Coronary artery (tissue), 2 donors: ENCODE data around the gene PPM1H.

ENCODE experiments used
- DNase-seq: peaks from one replicate; pipeline ENCODE4 v3.0.0-alpha.2; 2017; ENCODE audit warnings: low spot score
- H3K27ac ChIP-seq, 2 donors: fragments of 200-600 bp; sonication (generic); one replicate each; pipeline ENCODE4 v1.5.1; 2016 to 2019
- H3K4me3 ChIP-seq: fragments of 200-600 bp; sonication (generic); 2 replicates; pipeline ENCODE4 v1.5.1; 2016; ENCODE audit warnings: mild to moderate bottlenecking, moderate library complexity
- TF ChIP-seq, protein P1 (sequence below): fragments of 200-600 bp; sonication (generic); IDR thresholded peaks from one replicate; pipeline ENCODE4 v1.5.1; 2019; ENCODE audit warnings: antibody characterized with exemption

The PPM1H gene

DNA sequence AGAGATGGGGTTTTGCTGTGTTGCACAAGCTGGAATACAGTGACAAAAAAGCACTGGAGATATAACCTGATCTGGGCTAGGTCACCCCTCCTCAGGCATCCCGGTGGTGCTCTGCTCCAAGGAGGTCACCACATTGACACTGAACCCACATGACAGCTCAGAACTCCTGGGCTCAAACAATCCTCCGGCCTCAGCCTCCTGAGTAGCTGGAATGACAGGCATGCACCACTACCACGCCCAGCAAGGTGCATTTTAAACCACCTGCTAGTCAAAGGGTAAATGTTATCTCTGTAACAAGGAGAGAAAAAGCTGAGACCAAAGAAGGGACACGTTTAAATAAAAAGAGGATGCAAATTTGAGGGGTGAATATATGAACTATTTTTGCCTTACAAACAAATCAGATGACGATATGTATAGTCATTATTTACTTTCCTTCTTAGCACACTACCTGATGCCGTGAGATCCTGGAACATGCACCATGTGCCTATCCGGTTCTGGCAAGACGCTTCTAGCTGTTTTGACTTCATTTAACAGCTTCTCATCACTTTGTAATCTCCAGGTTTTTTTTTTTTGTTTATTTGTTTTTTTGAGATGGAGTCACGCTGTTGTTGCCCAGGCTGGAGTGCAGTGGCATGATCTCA is 135.1 kb downstream of the PPM1H start:
- DNase-seq, result no peak
- H3K27ac ChIP-seq, result no peak overlapping the region
- TF ChIP-seq, protein P1, sequence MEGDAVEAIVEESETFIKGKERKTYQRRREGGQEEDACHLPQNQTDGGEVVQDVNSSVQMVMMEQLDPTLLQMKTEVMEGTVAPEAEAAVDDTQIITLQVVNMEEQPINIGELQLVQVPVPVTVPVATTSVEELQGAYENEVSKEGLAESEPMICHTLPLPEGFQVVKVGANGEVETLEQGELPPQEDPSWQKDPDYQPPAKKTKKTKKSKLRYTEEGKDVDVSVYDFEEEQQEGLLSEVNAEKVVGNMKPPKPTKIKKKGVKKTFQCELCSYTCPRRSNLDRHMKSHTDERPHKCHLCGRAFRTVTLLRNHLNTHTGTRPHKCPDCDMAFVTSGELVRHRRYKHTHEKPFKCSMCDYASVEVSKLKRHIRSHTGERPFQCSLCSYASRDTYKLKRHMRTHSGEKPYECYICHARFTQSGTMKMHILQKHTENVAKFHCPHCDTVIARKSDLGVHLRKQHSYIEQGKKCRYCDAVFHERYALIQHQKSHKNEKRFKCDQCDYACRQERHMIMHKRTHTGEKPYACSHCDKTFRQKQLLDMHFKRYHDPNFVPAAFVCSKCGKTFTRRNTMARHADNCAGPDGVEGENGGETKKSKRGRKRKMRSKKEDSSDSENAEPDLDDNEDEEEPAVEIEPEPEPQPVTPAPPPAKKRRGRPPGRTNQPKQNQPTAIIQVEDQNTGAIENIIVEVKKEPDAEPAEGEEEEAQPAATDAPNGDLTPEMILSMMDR, result no peak
- H3K4me3 ChIP-seq, result no peak overlapping the region

DNA sequence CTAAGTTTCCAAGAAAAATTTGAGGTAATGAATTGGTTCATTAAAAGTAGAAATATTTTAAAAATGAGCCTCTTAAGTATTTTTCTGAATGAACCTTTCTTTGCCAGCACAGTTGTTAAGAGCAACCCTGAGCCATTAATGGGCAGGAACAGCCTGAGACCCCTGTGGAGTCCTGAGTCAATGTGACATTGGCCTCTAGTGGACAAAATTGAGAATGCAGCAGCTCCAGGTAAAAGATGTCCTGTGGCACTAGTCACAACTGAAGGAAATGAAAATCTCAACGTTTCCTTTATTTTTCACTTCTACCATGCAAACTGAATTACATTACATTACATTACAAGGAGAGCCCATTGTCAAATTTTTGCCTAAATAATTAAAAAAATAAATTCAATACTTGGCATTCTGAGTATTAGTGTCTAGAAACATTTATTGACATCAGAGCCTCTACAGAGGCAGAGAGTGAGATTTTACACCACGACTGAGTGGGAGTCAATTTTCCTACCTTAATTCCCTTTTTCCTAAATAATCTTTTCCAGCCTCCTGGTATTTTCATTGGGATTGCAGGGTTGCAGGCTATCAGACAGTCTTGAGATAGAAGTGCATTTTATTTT is 135.7 kb downstream of the PPM1H start:
- H3K27ac ChIP-seq, result no peak overlapping the region
- H3K4me3 ChIP-seq, result no peak overlapping the region
- TF ChIP-seq, protein P1, result peak; percentile 81
- no peak for DNase-seq

DNA sequence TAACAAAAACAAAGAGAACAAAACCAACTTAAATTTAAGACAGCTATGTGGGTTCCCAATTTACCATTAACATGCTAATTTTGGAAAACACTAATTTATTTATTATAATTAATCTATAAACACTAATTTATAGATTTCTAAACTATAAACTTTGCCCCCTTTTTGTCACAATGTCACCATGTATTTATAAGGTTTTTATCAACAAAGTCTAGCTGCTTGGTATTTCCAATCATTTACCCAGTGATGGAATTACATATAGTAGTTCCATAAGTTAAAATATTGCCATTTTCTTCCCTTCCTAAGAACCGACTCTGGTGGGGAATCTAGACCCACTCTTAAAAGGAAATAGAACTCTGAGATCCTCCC is 140.7 kb downstream of the PPM1H start:
- H3K27ac ChIP-seq, result no peak overlapping the region

DNA sequence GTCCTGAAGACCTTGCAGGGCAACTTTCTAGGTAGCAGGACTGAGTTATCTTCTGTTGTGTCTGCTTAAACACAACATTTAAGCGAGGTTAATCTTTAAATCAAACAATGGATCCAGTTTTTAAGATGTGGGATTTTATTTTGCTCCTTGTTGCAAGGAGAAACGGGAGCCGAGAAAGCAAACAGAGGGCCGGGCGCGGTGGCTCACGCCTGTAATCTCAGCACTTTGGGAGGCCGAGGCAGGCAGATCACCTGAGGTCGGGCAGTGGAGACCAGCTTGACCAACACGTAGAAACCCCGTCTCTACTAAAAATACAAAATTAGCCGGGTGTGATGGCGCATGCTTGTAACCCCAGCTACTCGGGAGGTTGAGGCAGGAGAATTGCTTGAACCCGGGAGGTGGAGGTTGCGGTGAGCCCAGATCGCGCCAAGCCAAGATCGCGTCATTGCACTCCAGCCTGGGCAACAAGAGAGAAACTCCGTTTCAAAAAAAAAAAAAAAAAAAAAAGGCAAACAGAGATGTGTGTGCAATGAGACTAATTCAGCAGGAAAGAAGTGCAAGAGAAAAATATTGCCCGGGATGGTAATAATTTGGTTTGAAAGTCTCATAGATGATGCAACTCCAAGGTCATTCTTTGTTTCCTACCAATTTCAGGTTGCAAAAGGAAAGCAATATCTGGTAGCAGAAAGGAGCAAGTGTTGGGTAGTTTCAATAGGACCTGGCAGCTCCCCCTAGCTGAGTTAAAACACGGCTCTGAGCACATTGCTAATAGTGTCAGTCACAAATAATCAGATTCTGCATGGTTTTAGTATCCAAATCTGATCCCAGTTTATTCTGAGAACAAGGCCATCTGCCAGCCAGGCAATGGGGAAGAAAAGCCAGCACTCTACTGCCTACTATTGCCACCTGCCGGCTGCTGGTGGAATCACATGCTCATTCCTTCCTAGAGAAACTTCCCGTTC is 141.4 kb downstream of the PPM1H start:
- TF ChIP-seq, protein P1, result peak; percentile 86
- Histone ChIP-seq H3K27ac (peak overlapping the region in 1 of 2 donors; percentile 1), H3K4me3 (no peak overlapping the region)
- peak; percentile 81 for DNase-seq

More for the DNA sequence above, 140.7 kb downstream of the PPM1H start:
- no peak overlapping the region for H3K4me3 ChIP-seq
- no peak for DNase-seq
- TF ChIP-seq, protein P1, result no peak

DNA sequence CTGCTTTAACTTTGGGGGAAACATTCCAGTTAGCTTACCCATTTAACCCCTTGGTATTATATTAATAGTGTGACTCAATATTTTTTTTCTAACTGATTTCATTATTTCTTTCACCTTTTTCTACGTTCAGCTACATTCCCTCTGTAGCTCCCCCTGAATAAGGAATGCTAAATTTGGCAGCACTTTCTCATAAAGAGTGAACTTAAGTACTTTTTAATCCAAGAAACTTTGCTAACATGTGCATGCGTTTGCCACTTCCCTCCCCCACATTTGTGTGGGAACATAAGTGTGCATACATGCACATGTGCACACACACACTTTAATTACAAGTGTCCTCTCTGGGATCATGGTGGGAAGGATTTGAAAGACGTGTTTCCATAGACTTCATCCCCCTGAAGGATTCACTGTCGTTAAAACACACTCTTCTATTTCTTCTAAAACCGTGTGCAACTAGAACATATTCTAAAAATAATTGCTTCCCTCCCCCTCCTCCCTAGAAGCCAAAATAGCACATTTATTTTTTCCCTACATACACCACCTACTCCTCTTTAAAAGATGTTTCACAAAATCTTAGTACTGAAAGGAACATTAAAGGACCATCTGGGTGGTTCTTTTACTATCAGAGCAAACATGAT is 142.6 kb downstream of the PPM1H start:
- TF ChIP-seq, protein P1, result no peak
- Histone ChIP-seq H3K27ac (peak overlapping the region; percentile 13 to 54), H3K4me3 (peak overlapping the region; percentile 34)
- no peak for DNase-seq

DNA sequence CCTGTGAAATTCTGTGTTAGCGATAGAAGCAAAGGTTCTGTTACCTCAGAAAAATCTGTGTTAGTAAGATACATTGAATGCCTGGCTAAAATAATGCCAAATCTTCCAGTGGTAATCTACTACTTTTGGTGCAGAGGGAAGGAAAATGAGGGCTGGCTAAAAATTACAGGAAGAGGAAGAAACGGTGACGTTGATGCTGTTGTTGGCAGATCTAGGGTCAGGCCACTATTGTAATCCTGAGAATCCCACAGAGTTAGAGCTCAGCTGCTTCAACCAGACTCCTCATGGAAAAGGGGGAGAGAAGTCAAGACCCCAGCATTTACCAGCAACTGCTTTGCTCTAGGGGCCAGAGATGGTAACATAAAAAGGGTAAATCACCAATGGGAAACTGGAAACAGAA is 145.1 kb downstream of the PPM1H start:
- Histone ChIP-seq H3K27ac (no peak overlapping the region), H3K4me3 (no peak overlapping the region)
- DNase-seq, result no peak
- TF ChIP-seq, protein P1, result no peak
